NCI-H2196 (cell line): ENCODE measurements around the gene IL18.
A peak's percentile ranks its signal among the peaks of the same experiment; 100 is the strongest.
"Not testable (repeated sequence)": the region's sequence is repeated elsewhere in the genome, so short reads cannot be mapped to it uniquely, and the experiment has no call there.

Experiments
- DNase-seq: peaks from one replicate; lab custom pipeline; 2025; ENCODE audit not compliant: unreplicated experiment; lab: John Stamatoyannopoulos, UW

IL18 gene

GRCh38 chr11:112163875-112164685 lies at the start of gene IL18:
IL18 (minus strand) TSS chr11:112164094; CDS start chr11:112155053, 9,041 bp downstream.
- no peak for DNase-seq

- no peak for DNase-seq
Observed at GRCh38 chr11:112212710-112213109, 48.8 kb upstream of the IL18 start.

GRCh38 chr11:112212290-112212689 lies 48.4 kb upstream of the IL18 start:
- no peak for DNase-seq

DNA sequence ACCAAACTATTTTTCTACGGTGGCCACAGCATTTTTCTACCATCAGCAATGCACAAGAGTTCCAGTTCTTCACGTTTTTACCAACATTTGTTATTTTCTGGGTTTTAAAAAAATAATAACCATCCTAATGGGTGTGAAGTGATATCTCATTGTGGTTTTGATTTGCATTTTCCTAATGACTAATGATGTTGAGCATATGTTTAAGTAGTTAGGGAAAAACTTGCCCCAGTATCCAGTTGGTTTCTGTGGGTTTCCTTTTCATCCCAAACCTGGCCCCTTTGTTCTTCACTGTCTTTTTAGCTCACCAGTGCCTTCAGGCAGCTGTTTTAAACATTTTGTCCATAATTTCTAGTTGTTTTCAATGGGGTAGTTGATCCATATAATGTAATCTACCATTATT lies 47.6 kb upstream of the IL18 start:
- DNase-seq, result no peak

DNA sequence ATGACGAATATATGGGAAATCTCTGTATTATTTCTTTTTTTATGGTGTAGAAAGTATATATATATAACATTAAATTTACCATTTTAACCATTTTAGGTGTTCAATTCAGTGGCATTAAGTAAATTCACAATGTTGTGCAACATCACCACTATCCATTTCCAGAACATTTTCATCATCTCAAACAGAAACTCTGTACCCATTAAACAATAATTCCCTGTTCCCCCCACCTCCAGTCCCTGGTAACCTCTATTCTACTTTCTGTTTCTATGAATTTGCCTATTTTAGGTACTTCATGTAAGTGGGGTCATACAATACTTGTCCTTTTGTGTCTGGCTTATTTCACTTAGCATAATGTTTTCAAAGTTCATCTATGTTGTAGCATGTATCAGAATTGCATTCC lies 47.0 kb upstream of the IL18 start:
- no peak for DNase-seq

- no peak for DNase-seq
Observed at GRCh38 chr11:112206071-112206470, 42.2 kb upstream of the IL18 start.

GRCh38 chr11:112200252-112200651 lies 36.4 kb upstream of the IL18 start:
- no peak for DNase-seq

DNA sequence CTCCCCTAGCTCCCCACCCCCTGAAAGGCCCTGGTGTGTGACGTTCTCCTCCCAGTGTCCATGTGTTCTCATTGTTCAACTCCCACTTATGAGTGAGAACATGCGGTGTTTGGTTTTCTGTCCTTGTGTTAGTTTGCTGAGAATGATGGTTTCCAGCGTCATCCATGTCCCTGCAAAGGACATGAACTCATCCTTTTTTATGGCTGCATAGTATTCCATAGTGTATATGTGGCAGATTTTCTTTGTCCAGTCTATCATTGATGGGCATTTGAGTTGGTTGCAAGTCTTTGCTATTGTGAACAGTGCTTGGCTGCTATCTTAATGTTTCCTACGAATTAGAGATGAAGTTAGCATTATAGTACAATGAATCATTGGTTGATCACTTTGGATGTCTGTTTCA lies 35.2 kb upstream of the IL18 start:
- not testable (repeated sequence) for DNase-seq

GRCh38 chr11:112196519-112197087 lies 32.7 kb upstream of the IL18 start:
- no peak for DNase-seq

- DNase-seq, result no peak
Observed at GRCh38 chr11:112195951-112196351, 32.1 kb upstream of the IL18 start.

GRCh38 chr11:112195113-112195512 lies 31.2 kb upstream of the IL18 start:
- not testable (repeated sequence) for DNase-seq

GRCh38 chr11:112186304-112186703 lies 22.4 kb upstream of the IL18 start:
- DNase-seq, result no peak

GRCh38 chr11:112185883-112186282 lies 22.0 kb upstream of the IL18 start:
- DNase-seq, result peak; percentile 6

DNA sequence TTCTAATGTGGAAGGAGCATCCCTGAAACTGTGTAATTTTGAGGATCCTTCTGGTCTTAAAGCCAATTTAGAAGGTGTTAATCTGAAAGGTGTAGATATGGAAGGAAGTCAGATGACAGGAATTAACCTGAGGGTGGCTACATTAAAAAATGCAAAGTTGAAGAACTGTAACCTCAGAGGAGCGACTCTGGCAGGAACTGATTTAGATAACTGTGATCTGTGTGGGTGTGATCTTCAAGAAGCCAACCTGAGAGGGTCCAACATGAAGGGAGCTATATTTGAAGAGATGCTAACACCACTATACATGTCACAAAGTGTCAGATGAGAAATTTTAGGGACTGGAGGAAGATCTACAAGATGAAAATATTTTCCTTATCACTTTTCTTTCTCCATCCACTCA lies 19.0 kb upstream of the IL18 start:
- DNase-seq, result no peak

DNA sequence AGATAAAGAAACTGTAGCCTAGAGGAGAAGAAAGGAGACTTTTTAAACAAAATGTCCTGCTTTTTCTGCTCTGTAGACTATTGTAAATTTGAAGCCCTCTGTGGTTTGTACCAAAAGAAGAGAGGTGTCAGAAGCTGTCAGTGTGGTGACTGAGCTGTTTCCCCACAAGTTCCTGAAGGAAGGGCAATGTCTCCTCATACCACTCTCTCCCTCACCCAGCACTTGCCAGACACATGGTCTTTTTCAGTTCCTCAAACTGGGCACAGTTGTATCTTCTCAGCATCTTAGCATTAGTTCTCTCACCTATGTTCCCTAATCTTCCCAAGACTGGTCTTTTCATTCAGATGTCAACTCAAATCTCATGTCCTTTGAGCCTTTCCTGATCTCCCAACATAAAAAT lies 15.7 kb upstream of the IL18 start:
- DNase-seq, result no peak

DNA sequence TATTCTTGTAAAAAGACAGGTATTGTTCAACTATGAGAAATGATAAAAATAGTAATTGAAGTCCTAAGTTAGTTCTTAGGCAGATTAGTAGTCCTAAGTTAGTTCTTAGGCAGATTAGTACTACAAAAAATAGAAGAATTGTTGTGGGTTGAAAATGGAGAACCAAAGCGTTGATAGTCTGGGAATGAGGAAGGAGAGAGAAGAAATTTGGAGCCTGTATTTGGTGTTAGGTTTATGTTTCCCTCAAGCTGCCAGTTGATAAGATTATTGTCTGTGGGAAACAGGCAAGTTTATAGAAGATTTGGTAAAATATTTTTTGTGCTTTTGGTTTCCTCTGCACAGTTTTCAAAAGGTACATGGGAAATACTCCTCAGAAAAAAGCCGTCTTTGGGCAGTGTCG lies 15.0 kb upstream of the IL18 start:
- DNase-seq, result no peak

DNA sequence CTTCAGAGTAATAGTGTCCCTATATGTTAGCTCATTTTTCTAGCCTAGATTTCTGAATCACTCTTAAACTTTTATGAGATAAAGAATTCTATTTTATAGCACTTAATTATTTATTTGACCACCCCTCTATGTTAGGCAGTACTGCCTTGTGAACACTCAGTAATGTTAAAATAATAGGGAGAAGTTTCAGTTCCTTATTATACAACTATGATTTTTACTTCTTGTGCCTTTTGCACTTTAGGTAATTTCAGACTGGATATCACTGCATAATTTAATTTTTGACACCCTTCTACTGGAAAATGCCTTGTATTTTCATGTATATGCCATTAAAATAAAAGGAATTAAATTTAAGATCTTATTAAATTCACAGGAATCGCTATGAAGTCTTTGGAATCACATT lies 14.5 kb upstream of the IL18 start:
- DNase-seq, result no peak

GRCh38 chr11:112177589-112177988 lies 13.7 kb upstream of the IL18 start:
- DNase-seq, result no peak

DNA sequence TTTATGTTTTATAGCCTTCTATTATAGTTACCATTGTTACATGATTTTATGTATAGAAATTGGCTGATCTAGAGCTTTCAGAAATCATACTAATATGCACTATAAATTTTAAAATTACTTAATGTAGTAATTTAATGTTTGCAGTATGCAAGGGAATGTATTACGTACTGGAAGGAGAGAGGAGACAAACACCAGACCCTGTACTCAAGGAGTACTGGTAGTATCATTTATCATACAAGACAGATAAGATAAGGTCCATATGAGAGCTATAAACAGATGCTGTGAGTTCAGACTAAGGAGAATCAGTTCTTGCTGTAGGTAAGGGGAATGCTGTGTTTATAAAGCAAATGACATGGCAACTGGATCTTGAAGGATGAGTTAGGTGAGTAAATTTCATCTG lies 12.2 kb upstream of the IL18 start:
- no peak for DNase-seq

GRCh38 chr11:112175599-112175952 lies 11.7 kb upstream of the IL18 start:
- DNase-seq, result no peak

DNA sequence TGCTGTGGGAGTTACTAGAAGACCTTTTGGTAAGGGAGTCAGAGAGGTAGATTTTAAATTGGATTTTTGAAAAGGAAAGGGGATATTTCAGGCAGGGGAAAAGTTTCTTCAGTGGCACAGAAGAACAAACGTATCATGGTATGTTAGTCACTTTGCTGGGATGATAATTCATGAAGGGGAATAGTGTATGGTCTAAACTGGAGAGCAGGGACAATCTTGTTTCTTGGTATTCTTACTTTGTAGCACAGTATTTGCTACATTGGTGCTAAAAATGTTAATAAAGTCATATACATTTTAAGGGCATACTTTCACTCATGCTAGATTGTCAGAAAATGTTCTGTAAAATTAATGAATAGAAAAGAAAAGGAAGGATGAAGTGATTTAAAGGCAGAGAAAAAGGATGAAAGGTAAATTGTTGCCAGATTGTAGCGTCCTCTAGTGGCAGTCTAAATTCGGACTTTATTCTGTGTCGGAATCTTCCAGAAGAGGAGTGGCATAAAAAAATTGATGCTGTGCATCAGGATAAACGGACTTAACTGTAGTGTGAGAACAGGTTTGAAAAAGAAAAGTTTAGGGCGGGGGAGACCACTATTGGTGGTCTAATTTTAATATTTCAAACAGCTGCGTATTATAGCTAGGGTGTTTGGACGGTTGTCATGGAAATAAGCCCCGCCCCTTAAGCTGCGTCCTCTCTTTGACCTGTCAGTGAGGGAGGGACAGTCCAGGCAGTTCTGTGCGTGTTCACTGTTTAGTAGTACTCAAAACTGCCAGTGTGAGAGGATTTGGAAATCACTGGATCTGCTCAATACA lies 11.1 kb upstream of the IL18 start, which contains the start of gene BCO2:
TSS of gene BCO2 (plus strand) at position 724 of the 810 bp plus-strand sequence. CDS start 90 bp downstream, outside the sequence.
- peak; percentile 78 for DNase-seq

DNA sequence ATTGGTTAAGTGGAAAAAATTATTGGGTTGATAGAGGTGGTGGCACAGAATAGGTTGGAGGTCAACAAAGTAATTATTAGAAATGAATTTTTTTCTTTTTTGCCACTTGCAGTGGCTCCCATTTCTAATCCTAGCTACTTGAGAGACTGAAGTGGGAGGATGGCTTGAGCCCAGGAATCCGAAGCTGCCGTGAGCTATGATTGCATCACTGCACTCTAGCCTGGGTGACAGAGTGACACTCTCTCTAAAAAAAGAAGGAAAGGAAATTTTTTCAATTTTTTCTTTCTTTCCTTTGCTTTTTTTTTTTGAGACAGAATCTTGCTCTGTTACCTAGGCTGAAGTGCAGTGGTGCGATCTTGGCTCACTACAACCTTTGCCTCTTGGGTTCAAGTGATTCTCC lies 9.3 kb upstream of the IL18 start:
- DNase-seq, result no peak
